Mucosa of stomach (tissue), 1 donor: ENCODE results near the gene H1-8.
"Not testable (repeated sequence)": the region's sequence is repeated elsewhere in the genome, so short reads cannot be mapped to it uniquely, and the experiment has no call there.

Experiments
- H3K27me3 ChIP-seq: one replicate; pipeline ENCODE4 v1.7.0; 2013; ENCODE audit warnings: mild to moderate bottlenecking, low read length; ENCODE audit not compliant: control insufficient read depth, insufficient read depth
- H3K36me3 ChIP-seq: one replicate; pipeline ENCODE4 v1.7.0; 2013; ENCODE audit warnings: low read length; ENCODE audit not compliant: control insufficient read depth, insufficient read depth
- H3K4me1 ChIP-seq: one replicate; pipeline ENCODE4 v1.7.0; 2013; ENCODE audit warnings: mild to moderate bottlenecking, low read length; ENCODE audit not compliant: control insufficient read depth, insufficient read depth
- H3K4me3 ChIP-seq: one replicate; pipeline ENCODE4 v1.7.0; 2013; ENCODE audit warnings: low read length
- H3K9ac ChIP-seq: one replicate; pipeline ENCODE4 v1.7.0; 2013; ENCODE audit warnings: mild to moderate bottlenecking, low read length, moderate library complexity
- H3K9me3 ChIP-seq: one replicate; pipeline ENCODE4 v1.7.0; 2013; ENCODE audit warnings: mild to moderate bottlenecking, low read length, moderate library complexity; ENCODE audit not compliant: control insufficient read depth
- donor health status: Pancreatic carcinoma.

The H1-8 gene

GRCh38 chr3:129504471-129505100 is 38.4 kb upstream of the H1-8 start:
- Histone ChIP-seq H3K36me3 (peaks cover 7% of the 10 kb centered on the region), H3K9me3 (no peaks in the 10 kb centered on the region), H3K27me3 (no peaks in the 10 kb centered on the region), H3K4me3 (no peak overlapping the region), H3K9ac (no peak overlapping the region), H3K4me1 (no peaks in the 10 kb centered on the region)

GRCh38 chr3:129505341-129505740 is 37.6 kb upstream of the H1-8 start:
- Histone ChIP-seq H3K4me3 (no peak overlapping the region), H3K4me1 (no peaks in the 10 kb centered on the region), H3K27me3 (no peaks in the 10 kb centered on the region), H3K9ac (no peak overlapping the region), H3K36me3 (peaks cover 2% of the 10 kb centered on the region), H3K9me3 (no peaks in the 10 kb centered on the region)

- Histone ChIP-seq H3K9me3 (no peaks in the 10 kb centered on the region), H3K9ac (no peak overlapping the region), H3K4me3 (no peak overlapping the region), H3K36me3 (no peaks in the 10 kb centered on the region), H3K4me1 (no peaks in the 10 kb centered on the region), H3K27me3 (no peaks in the 10 kb centered on the region)
Observed at GRCh38 chr3:129506231-129506742, 36.7 kb upstream of the H1-8 start.

- Histone ChIP-seq H3K36me3 (peaks cover 3% of the 10 kb centered on the region), H3K9me3 (no peaks in the 10 kb centered on the region), H3K9ac (no peak overlapping the region), H3K4me3 (no peak overlapping the region), H3K4me1 (no peaks in the 10 kb centered on the region), H3K27me3 (no peaks in the 10 kb centered on the region)
Observed at GRCh38 chr3:129507181-129507831, 35.7 kb upstream of the H1-8 start.

- no peaks in the 10 kb centered on the region for H3K27me3 ChIP-seq
- no peak overlapping the region for H3K9ac ChIP-seq
- peaks cover 4% of the 10 kb centered on the region for H3K36me3 ChIP-seq
- no peak overlapping the region for H3K4me3 ChIP-seq
- H3K4me1 ChIP-seq: no peaks in the 10 kb centered on the region
- H3K9me3 ChIP-seq: no peaks in the 10 kb centered on the region
Observed at GRCh38 chr3:129512595-129512994, 30.4 kb upstream of the H1-8 start.

GRCh38 chr3:129513705-129514104 is 29.3 kb upstream of the H1-8 start:
- no peak overlapping the region for H3K4me3 ChIP-seq
- no peak overlapping the region for H3K9ac ChIP-seq
- H3K36me3 ChIP-seq: peaks cover 4% of the 10 kb centered on the region

GRCh38 chr3:129514110-129514509 is 28.9 kb upstream of the H1-8 start:
- no peak overlapping the region for H3K9ac ChIP-seq
- no peak overlapping the region for H3K4me3 ChIP-seq
- H3K36me3 ChIP-seq: peaks cover 4% of the 10 kb centered on the region
- no peaks in the 10 kb centered on the region for H3K4me1 ChIP-seq
- H3K9me3 ChIP-seq: no peaks in the 10 kb centered on the region
- no peaks in the 10 kb centered on the region for H3K27me3 ChIP-seq

More at GRCh38 chr3:129513705-129514104, 29.3 kb upstream of the H1-8 start:
- Histone ChIP-seq H3K9me3 (no peaks in the 10 kb centered on the region), H3K27me3 (no peaks in the 10 kb centered on the region), H3K4me1 (no peaks in the 10 kb centered on the region)

GRCh38 chr3:129514563-129514962 is 28.4 kb upstream of the H1-8 start:
- no peak overlapping the region for H3K9ac ChIP-seq
- no peaks in the 10 kb centered on the region for H3K27me3 ChIP-seq
- H3K9me3 ChIP-seq: no peaks in the 10 kb centered on the region
- H3K36me3 ChIP-seq: peaks cover 4% of the 10 kb centered on the region
- no peak overlapping the region for H3K4me3 ChIP-seq
- H3K4me1 ChIP-seq: no peaks in the 10 kb centered on the region

- not testable (repeated sequence) for H3K27me3 ChIP-seq, H3K36me3 ChIP-seq, H3K9ac ChIP-seq, H3K4me1 ChIP-seq, H3K4me3 ChIP-seq, H3K9me3 ChIP-seq
Observed at GRCh38 chr3:129515108-129515820, 27.7 kb upstream of the H1-8 start.

GRCh38 chr3:129515821-129516432 is 27.0 kb upstream of the H1-8 start:
- not testable (repeated sequence) for H3K9ac ChIP-seq, H3K27me3 ChIP-seq, H3K4me3 ChIP-seq, H3K9me3 ChIP-seq, H3K36me3 ChIP-seq, H3K4me1 ChIP-seq

- H3K4me1 ChIP-seq: no peaks in the 10 kb centered on the region
- H3K36me3 ChIP-seq: no peaks in the 10 kb centered on the region
- H3K9me3 ChIP-seq: no peaks in the 10 kb centered on the region
- no peaks in the 10 kb centered on the region for H3K27me3 ChIP-seq
- H3K4me3 ChIP-seq: no peak overlapping the region
- no peak overlapping the region for H3K9ac ChIP-seq
Observed at GRCh38 chr3:129517516-129517915, 25.5 kb upstream of the H1-8 start.

- no peaks in the 10 kb centered on the region for H3K36me3 ChIP-seq
- H3K4me3 ChIP-seq: no peak overlapping the region
- no peaks in the 10 kb centered on the region for H3K9me3 ChIP-seq
- no peaks in the 10 kb centered on the region for H3K27me3 ChIP-seq
- H3K9ac ChIP-seq: no peak overlapping the region
- H3K4me1 ChIP-seq: no peaks in the 10 kb centered on the region
Observed at GRCh38 chr3:129518038-129518561, 24.9 kb upstream of the H1-8 start.
